ENCODE results near the gene UNC5CL. TPM values are rescaled to one million over a fixed set of nuclear protein-coding genes. Genes with fewer than 3 reads are reported as not detected.
"Not testable (repeated sequence)": the region's sequence is repeated elsewhere in the genome, so short reads cannot be mapped to it uniquely, and the experiment has no call there.

UNC5CL gene
- total RNA-seq, 1 experiment from 2014 or later = 0.25 TPM

- DNase-seq (ENCODE audit: low spot score) = not testable (repeated sequence)
These were observed 32.0 kb downstream of the UNC5CL start for GRCh38 chr6:41006980-41007379.

- peak; percentile 75 for DNase-seq (ENCODE audit: low spot score)
These were observed 32.8 kb downstream of the UNC5CL start for GRCh38 chr6:41006217-41006616.

DNA sequence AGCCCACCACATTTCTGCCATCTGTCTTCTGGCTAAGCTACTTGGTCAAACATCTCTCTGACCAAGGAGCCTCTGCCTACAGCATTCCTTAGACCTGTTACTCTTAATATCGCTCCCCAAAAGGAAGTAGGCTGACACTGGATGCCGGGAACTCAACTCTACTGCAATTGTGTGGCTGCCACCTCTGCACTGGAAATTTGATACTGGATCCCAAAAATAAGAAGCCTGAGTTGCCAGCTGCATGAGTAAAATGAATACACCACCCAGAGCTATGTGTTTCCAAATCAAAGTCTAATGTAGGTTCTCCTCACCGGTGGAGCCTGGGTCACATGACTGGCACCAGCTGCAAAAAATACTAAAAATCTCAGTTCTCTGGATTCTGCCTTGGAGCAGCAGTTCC, 36.9 kb downstream of the UNC5CL start:
- DNase-seq (ENCODE audit: low spot score) = no peak

GRCh38 chr6:41000248-41000647, 38.8 kb downstream of the UNC5CL start:
- DNase-seq (ENCODE audit: low spot score) = no peak

GRCh38 chr6:40999569-40999968, 39.5 kb downstream of the UNC5CL start:
- peak; percentile 79 for DNase-seq (ENCODE audit: low spot score)

DNA sequence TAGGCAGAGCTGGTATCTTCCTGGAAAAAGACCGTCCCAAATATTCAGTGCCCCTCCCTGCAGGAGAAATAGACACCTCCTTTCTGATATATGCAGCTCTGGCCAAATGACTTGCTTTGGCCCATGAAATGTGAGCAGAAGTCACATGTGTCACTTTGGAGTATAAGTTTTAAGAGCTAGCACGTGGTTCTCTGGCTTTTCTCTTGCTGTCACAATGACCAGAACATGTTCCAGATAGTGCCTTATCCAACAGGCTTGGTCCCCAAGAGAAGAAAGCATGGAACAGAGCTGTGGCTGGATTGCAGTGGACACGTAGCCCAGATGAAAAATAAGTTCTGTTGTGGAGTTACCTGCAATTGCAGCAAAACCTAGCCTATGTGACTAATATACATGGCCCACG, 40.4 kb downstream of the UNC5CL start:
- no peak for DNase-seq (ENCODE audit: low spot score)

DNA sequence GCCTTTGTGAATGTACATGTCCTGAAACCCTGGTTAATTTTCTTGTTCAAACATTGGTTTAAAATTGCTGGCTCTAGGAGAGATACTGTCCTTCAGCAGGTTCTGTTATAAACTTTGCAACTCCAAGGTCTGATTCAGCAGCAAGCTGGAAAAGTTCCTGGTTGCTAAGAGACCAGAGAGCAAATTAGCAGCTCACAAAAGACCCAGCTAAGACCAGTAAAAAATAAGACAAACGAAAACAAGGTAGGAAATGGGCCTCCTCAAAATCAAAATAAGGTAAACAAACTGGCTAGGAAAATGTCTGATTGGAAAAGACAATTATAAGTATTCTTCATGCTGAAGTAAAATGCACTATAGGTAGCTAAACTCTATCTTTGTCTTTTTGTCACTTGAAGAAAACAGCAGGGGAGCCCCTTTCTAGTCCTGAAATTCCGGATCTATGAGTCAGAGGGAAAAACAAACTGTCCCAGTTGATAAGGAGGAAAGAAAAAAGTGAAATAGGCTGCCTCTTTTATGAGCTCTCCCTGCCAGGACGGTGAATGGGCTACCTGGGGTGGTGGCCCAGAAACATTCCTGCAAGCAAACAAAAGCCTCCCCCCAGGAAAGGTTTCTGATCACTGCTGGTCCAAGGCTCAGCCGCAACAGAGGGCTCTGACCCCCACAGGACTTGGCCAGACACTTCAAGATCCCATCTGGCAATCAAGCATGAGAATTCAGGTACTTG, 41.6 kb downstream of the UNC5CL start:
- peak; percentile 71 for DNase-seq (ENCODE audit: low spot score)

- peak; percentile 42 for DNase-seq (ENCODE audit: low spot score)
These were observed 42.3 kb downstream of the UNC5CL start for GRCh38 chr6:40996591-40997233.

GRCh38 chr6:40992746-40993145, 46.3 kb downstream of the UNC5CL start:
- DNase-seq (ENCODE audit: low spot score) = no peak

DNA sequence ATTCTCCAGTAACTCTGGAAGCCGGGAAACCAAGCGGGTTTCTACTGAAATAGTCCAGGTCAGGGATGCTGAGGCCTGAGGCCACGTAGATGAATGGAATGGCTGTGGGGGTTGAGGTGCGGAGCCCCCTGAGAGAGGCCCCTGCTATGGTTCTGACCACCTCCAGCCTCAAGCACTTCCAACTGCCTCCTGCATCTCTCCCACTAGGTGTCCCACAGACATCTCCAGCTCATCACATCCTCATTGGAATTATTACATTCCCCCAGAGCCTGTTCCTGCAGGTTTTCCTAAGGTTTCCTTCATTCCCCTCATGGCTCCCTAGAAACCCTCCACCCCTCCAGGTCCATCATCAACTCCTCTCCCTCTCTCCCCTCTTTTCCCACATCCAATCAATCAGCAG, 48.7 kb downstream of the UNC5CL start:
- no peak for DNase-seq (ENCODE audit: low spot score)

- no peak for DNase-seq (ENCODE audit: low spot score)
These were observed 49.5 kb downstream of the UNC5CL start for GRCh38 chr6:40989204-40990169.

- no peak for DNase-seq (ENCODE audit: low spot score)
These were observed 50.4 kb downstream of the UNC5CL start for GRCh38 chr6:40988634-40989033.

GRCh38 chr6:40986921-40987819, 51.9 kb downstream of the UNC5CL start:
- no peak for DNase-seq (ENCODE audit: low spot score)

- DNase-seq (ENCODE audit: low spot score) = no peak
These were observed 52.7 kb downstream of the UNC5CL start for GRCh38 chr6:40986364-40986763.

DNA sequence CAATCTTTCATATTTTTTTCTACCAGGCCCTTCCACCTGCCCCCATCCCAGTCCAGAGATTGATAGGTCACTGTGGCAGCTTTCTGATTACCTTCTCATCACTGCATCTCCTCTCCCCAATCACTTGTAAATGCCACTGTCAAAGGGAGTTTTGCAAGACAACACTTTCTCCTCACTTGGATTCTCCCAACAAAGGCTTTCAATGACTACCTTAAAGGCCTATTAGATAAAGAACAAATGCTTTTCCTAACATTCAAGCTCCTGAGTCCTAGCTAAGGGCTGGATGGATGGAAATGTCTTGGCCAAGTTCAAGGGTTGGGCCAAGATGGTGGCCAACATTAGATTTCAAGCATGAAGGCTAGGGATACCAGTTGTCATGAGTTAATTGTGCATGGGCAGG, 55.3 kb downstream of the UNC5CL start:
- DNase-seq (ENCODE audit: low spot score) = no peak

DNA sequence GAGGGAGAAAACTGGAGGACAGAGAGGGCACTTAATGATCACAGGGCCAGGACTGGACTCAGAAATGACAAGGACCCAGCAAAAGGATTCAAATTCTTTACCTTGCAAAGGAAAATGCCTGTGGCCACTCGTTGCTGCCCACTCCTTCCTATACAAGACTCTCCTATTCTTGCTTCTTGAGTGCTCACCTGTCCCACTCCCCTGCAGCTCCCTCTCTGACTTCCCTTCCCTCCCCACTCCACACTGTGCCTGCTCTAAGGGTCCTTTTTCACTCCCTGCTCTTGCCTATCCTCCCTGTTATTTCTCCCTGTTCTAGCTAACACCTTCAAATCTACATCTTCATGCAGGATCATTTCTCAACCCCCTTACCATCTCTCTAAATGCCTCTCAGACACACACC, 56.1 kb downstream of the UNC5CL start:
- DNase-seq (ENCODE audit: low spot score) = no peak

DNA sequence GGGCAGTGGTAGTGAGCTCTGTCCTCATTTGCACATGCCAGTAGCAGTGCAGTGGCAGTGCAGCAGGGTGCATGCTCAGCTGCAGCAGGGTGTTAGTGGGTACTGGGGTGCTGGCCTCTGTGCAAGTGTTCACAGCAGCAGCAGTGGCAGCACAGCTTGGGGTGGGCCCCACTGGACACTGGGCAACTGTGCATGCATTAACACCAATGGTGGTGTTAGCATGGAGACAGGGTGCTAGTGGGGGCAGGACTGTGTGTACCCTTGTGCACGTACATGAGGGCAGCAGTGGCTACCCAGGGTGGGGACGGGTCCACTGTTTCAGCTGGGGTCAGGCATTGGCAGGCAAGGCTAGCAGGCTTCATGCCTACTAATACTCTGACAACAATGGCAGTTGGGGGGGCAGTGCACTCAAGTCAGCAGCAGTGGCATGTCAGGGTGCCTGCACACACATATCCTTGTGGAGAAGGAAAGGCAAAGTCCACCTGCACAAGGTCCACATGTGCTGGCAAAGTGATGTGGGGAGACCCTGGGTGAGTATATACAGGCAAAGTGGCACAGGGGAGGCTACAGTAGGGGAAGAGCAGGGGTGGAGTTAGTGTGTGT, 60.2 kb downstream of the UNC5CL start:
- no peak for DNase-seq (ENCODE audit: low spot score)

DNA sequence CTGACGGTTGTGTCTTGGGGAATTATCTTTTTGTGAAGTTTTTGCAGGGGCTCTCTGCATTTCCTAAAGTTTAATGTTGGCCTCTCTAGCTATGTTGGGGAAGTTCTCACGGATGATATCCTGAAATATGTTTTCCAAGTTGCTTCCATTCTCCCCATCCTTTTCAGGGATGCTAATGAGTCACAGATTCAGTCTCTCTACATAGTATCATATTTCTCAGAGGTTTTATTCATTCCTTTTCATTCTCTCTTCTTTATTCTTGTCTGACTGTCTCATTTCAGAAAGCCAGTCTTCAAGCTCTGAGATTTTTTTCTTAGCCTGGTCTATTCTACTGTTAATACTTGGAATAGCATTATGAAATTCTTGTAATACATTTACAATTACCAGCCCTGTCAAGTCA, 61.3 kb downstream of the UNC5CL start:
- DNase-seq (ENCODE audit: low spot score) = no peak

GRCh38 chr6:40977085-40977484, 61.9 kb downstream of the UNC5CL start:
- no peak for DNase-seq (ENCODE audit: low spot score)
